D341Med (cell line): Measurements from ENCODE around the gene MCFD2.

Experiments used
- DNase-seq: peaks from one replicate; pipeline ENCODE4 v3.0.0; 2012; ENCODE audit warnings: low spot score

Gene MCFD2

DNA sequence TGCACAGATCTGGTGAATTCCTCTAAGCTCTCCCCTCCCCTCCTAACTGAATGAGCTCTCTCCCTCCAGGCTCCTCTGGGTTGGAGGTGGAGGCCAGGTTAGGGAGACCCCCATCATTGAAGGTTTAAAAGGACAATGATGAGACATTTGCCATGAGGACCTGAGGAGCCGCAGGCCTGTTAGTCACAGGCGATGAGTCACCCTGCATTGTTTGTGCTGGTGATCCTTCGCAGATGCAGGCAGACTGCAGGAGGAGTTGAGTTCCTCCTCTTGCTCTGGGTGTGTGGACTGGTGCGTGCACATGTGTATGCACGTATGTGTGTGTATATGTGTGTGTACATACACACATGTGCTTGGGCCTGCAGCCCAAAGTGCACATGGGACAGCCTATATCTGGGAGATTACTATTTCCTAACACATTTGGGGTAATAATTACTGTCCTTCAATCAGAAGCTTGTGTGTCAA is 42.0 kb downstream of the MCFD2 start:
- DNase-seq = no peak

DNA sequence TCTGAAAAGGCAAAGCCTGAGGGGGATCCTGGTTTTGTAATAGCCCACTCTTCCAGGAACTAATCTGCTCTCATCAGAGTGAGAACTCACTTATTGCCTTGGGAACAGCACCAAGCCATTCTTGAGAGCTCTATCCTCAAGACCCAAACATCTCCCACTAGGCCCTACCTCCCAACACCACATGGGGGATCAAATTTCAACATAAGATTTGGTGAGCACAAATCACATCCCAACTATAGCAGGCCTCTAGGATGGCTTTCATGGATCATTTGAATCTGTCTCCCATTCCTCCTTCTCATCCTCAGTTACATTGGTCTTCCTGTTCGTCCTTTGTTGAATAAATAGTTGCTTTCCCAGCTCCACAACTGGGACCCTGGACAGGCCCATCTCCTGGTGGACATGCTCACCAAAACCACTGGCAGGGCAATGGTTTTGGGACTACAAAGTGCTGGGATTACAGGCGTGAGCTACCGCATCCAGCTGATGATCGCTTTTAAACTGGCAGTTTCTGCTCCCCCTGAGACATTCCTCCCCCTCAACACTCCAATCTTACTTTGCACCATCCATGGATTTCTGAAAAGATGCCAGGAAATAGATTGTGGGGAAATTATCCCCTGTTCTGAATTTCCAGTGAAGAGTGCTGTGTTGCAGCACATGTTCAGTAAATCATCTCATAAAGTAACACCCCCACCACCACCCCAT is 42.6 kb downstream of the MCFD2 start:
- DNase-seq = no peak

DNA sequence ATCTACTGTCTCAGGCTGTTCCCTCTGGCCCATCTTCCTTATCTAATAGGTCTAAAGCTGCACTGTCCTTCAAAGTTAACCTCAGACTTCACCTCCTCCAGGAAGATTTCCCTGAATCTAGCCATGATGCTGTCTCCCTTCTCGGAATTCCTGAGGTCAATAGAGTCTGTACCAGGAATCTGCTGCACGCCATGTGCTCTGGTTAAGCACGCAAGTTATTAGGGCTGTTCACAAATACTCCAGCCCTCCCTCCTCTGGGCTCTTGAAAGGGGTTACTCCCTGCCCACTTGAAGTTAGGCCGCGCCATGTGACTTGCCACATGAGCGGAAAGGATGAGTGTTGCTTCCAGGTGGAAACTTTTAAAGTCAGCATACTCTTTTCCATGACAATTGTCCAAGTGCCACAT is 43.6 kb downstream of the MCFD2 start:
- DNase-seq = no peak

DNA sequence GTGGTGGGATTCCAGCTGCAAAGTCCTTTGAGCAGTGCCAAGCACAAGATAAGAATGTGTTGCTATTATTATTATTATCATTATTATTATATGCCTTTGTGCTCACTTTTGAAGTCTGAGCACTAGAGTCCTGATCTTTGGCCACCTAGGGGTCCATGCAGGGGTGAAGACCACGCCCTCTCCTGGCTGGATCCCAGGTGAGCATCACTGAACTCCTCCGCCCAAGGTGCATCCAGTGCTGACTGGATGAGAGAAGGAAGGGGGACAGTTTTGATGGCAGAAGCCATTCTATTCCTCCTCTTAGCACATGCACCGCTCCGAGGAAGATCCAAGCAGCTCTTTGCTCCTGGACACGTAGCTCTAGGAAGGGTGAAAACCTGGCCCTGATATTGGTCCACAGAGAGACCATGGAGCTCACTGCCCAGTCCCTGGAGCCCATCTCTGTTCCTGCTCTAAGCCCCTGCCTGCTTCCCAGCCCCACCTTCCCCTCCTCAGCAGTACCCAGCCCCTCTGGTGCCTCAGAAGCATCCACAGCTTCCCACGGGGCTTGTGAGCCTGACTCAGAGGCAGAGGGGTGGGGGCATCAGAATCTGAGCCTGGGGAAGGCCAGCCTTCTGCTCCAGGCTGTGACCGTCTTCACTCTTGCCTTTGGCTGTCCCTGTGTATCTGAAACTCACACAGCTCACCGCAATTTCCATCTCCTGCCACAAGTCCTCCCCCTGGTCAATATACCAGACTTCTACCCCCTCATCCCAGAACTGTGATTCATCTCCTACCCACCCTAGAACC is 45.4 kb downstream of the MCFD2 start:
- DNase-seq = no peak

DNA sequence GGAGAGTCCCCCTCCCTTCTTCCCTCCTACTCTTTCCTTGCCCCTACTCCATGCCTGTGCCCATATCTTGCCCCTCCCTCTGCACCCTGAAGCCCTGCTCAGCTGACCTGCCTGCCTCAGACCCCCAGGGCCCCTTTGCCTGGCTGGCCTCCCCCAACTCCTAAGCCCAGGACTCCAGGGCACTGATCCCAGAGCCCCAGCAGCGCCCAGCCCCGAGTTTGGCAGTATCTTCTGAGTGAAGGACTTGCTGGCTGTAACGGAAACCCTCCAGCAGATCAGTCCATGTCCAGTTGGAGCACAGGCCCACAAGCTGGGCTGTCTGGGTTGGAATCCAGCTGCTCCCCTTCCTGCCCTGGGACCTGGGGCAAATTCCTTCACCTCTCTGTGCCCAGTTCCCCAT is 46.0 kb downstream of the MCFD2 start:
- DNase-seq = no peak

DNA sequence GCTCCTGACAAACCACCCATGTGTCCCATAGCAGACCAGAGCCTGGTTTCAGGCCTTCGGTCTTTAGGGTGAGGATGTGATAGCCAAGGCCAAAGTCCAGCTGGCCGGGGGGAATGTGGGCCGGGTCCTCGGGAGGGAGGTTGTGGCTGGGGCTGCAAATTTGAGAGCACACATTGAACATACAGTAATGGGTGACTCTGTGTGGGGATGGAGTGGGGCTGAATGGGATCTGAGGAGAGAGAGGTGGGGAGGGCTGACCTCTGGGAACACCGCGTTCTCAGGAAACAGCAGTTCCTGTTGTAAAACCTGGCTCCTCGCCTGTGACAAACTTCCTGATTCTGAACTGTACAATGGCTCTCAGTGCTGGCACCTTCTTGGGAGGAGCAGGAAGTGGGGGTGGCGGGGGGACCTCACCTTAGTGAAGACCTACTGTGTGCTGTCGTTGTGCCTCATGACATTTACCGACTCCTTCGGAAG is 48.8 kb downstream of the MCFD2 start:
- no peak for DNase-seq

DNA sequence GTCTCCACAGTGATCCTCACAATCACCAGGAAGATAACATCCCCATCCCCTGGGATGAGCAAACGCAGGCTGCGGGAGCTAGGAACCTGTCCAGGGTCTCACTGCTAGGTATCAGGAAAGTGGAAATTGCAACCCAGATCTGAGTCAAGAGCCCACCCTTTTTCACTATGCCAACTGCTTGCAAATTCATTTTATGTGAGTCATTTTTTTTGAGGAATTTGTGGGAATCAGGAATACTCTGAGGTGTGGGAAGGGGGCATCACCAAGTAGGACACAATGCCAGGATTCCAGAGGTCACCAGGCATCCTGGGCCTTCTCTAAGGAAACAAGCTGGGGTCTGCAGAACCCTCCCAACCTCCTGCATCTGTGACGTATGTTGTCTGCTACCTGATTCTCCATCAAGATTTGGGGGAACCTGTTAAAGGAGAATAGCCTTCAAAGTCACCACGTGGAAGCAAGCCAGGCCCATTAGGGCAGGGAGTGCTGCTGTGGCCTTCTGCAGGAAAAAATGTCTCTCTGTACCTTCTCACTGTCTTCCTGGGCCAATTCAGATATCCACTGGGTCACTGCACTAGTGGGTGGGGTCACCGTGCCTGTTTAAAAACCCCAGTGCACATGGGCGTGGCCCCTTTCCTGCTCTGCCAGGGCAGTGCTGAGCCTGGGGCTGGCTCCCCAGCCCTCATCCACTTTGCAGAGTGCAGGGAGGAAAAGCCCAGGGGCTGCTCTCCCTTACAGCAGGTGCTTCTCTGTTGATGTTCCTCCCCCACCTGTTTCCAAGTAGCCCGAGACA is 50.2 kb downstream of the MCFD2 start:
- no peak for DNase-seq

DNA sequence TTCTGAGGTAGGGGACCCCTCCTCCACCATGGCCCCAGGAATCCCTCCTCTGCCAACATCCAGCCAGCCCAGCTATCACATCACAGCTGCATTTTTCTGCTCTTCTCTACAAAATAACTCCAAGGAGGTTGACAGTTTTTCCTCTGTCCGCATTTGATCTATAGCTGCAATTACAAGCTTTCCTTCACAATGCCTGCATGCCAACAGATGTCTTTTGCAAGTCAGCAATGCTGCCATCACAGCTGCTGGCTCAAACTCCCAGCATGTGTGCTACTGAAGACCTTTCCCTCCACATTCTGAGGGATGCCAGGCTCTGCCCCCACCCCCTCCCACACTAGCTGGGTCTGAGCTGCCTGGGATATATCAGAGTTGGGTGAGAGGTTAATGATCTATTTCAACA is 51.7 kb downstream of the MCFD2 start:
- DNase-seq = no peak

DNA sequence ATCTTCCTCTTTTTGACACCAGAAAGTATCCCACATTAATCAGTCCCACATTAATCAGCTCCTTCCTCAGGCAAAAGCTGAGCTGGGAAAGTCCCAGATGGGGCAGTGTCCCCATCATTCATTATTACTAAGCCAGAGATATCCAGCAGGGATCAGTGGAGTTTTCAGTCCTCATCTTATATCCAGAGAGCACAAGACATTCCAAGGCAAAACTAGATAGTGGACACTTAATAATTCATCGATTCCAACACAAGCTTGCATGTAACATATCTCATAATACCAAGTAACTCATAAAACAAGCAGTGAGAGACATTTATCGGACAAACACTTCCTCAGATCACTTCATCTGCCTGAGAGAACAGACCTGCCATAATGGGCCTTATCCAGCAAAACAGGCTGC is 53.1 kb downstream of the MCFD2 start:
- no peak for DNase-seq

DNA sequence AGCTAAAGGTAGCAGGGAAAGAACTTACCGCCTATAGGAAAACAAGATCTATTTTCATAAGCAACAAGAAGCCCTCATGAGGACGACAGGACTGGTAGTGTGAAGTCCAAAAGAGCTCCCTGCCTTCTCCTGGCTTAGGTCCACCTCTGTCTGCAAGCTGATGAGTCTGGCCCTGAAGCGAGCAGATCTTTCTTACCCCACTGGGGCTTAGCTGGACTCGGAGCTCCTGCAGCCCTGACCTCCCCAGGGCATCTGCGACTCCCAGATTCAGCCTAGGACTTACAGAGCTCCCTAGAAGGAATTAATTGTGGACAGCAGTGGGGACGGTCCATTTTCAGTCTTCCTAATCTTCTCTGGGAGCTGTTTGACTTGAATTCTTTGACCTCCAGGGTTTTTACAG is 53.7 kb downstream of the MCFD2 start:
- DNase-seq = no peak

DNA sequence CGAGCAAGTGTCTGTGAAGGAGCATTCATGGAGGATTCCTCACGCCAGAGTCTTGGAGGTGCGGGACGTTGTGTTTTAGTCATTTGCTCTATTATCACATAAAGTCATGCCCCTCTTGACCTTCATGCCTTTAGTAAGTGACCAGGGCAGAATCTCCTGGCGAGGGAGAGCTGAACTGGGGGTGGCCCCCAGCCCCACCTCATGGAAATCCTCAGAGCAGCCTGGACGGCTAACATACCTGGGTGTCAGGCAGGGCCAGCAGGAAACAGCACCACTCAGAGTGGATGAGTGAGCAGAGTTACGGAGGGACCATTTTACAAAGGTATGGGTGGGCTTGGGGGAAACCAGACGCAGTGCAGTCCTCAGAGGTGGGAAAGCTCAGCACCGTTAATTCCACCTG is 56.1 kb downstream of the MCFD2 start:
- no peak for DNase-seq

DNA sequence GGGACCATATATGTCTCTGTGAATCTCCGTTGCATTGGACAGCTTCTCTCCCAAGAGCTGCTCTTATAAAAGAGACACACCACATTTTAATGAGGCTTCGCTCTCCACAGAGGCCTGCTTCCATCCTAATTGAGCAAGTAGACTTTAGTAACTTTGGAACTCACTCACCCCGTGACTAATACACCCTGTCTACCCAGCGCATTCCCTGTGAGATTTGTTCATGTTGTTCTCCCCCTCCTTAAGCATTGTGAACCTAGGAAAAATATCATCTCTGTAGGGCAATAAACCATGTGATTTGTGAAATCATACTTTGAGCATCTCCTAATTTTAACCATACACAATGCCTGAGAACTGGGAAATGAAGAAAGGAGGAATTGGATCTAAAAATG is 56.9 kb downstream of the MCFD2 start:
- DNase-seq = no peak

DNA sequence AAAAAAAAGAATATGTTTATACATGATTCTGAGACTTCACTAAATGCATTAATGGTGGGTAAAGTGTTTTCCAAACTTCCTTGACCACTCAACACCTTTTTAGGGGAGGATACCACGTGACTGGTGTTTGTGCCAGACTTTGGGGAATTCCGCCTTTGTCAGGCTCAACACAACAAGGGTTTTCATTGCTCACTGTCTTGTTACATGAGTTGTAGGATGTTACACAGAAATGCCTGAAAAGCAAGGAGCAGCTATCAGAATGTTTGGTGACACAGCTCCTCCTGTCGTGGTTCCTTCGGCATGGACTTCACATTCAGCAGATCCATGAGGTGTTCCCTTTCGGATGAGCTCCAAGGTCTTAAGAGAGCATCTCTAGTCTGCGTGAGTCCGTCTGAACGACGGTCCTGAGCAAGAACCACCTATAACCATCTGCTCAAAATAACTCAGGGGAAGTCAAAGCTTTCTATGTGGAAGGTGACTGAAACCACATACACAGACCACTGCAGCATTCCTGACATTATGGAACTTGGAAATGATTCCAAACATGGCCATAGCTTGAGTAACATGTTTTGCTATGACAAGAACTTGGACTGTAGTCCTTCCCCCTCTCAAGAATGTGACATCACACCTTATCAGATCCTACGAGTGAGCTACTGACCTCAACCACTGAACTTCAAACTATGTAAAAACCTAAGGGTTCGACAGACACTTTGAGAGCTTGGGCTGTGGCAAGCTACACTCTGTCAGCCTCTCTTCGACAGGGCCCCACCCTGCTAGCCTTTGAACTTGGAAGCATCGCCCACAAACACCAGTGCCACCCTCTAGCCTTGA is 57.5 kb downstream of the MCFD2 start:
- no peak for DNase-seq

DNA sequence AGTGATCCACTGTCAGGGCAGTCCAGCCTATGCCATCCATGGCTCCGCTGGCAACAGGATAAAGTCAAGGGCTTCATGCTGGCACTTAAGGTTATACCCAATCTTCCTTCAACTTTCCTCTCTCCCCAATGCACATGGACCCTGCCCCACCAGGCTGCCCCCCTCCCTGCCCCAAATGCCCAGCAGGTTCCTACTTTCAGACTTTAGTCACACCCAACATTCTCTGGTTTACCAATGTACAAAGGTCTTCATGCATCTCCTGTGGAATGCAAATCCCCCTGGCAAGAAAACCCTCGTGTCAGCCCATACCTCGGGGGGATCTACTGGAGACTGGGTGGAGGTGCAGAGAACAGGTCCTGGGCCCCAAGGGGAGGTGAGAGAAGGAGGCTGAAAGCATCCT is 59.3 kb downstream of the MCFD2 start:
- no peak for DNase-seq

DNA sequence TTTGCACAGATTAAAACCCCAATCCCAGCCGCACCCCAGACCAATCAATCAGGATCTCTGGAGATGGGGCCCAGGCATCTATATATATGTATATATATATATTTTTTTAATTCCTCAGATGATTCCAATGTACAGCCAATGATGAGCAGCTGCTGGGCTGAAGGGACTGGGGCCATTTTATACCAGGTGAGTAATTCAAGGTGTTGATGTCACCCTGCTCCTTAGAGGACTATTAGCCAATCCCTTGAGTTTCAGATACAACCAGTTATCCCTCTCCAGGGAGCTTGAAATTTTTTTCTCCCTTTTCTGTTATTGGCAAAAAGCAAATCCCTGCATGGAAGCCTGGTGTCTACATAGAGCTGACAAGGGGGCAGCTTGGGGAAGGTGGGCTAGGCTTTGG is 59.8 kb downstream of the MCFD2 start:
- DNase-seq = no peak

DNA sequence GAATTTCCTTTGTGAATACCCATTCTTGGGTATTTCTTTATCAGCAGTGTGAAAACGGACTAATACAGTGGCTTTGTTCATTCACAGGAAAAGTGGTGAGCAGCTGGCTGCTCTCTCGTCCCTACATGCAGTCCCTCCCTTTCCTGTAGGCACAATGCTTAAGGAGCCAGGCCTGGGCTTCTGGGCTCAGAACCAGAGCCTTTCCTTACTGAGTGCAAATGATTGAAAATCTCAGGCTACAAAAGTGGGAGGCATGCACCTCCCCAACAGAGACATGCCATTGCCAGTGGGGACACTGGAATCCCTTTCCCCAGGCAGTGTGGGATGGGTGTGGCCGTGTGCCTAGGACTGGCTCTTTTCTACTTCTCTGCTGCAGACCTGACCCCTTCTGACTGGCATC is 61.3 kb downstream of the MCFD2 start:
- no peak for DNase-seq

DNA sequence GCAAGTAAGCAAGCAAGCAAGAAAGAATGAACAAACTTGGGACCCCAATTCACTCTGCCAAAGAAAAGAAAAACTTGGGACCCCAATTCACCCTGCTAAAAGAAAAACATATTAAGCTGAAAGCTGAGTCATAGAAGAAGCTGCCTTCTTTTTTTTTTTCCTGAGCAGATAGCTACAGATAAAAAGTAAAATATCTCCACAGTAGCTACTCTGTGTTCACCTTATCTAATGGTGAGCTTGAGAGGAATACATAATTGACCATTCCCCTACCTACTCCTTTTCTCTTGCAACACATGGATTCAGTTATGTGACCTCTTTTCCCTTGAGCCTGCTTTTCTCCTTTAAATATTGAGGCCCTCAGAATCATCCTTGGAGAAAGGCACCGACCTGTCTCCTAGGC is 63.0 kb downstream of the MCFD2 start:
- DNase-seq = no peak

DNA sequence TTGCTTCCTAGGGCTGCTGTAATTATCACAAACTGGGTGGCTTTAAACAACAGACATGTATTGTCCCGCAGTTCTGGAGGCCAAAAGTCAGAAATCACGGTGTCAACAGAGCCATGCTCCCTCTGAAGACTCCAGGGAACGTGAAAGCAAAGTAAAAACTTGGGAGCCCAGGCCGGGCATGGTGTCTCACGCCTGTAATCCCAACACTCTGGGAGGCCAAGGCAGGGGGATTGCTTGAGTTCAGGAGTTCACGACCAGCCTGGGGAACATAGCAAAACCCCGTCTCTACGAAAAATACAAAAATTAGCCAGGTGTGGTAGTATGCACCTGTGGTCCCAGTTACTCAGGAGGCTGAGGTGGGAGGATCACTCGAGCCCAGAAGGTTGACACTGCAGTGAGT is 63.5 kb downstream of the MCFD2 start:
- DNase-seq = no peak
